ENCODE data around the gene FHOD3. TPM values are rescaled to one million over a fixed set of nuclear protein-coding genes. Genes with fewer than 3 reads are reported as not detected.

The FHOD3 gene
- total and polyA plus RNA-seq, 2 of the 13 experiments (the other 11 are each of a cell fraction or from before 2014, with no cell fraction given): 0.07 TPM; not detected in 1

GRCh38 chr18:36326771-36327170 lies 29.3 kb downstream of the FHOD3 start (continued):
- TF ChIP-seq TBL1XR1 (IDR thresholded peaks at IDR 0.05; ENCODE audit: borderline replicate concordance, low read length, partially characterized antibody) (no peak), ELF1 (CRISPR knock-in tag; IDR thresholded peaks at IDR 0.05) (no peak), GABPA (IDR thresholded peaks at IDR 0.05; ENCODE audit: low read depth, low read length) (no peak), GABPA (CRISPR knock-in tag; IDR thresholded peaks at IDR 0.05; ENCODE audit: low read depth) (no peak)

- CTCF ChIA-PET (ENCODE audit: low intra/inter-chr PET ratio, low total read pairs): no interaction called here
Measured at GRCh38 chr18:36327352-36328316, 30.1 kb downstream of the FHOD3 start.

More at GRCh38 chr18:36327352-36328316, 30.1 kb downstream of the FHOD3 start:
- Histone ChIP-seq H3K36me3 (replicated peaks in 1 of 2; ENCODE audit: control insufficient read depth in 1 of 2, insufficient read depth in 2 of 2, low read length in 2 of 2) (no peaks in the 10 kb centered on the region), H3K4me3 (replicated peaks in 1 of 3; ENCODE audit: insufficient read depth in 1 of 3, low read depth in 2 of 3, low read length in 3 of 3) (no peak overlapping the region), H3K4me2 (ENCODE audit: low read depth, low read length) (no peak overlapping the region), H3K9me3 (ENCODE audit: low read length) (no peaks in the 10 kb centered on the region), H3K79me2 (ENCODE audit: insufficient read depth, low read length) (no peaks in the 10 kb centered on the region), H3K4me1 (ENCODE audit: insufficient read depth, low read length) (peaks cover 1% of the 10 kb centered on the region; the same call in 1 of the 2 replicates), H4K20me1 (ENCODE audit: insufficient read depth, low read length) (no peaks in the 10 kb centered on the region), H3K9ac (ENCODE audit: insufficient read depth, low read depth, low read length) (no peak overlapping the region), H2AFZ (ENCODE audit: low read length) (no peak overlapping the region), H3K27ac (ENCODE audit: extremely low read length, insufficient read depth, low read length) (no peak overlapping the region), H3K27me3 (ENCODE audit: control insufficient read depth in 1 of 2, insufficient read depth in 2 of 2, low read length in 2 of 2) (peaks cover 0 to 6% of the 10 kb centered on the region in 2 experiments; a peak in 3 of 5 replicates)
- WGBS (ENCODE audit: low lambda C conversion rate): 52% methylated on average over 5 of the region's 5 CpGs
- no peak for ATAC-seq
- in situ Hi-C loops (cut with HindIII; ENCODE audit: extremely low pct_ligation_motif_present, low pct_unique_long_range_greater_than_20kb): no loop called here
- DNase-seq (ENCODE audit: low spot score): no peak
- FAIRE-seq: no peak
- POLR2A ChIA-PET: no interaction called here
- TF ChIP-seq POGK (CRISPR knock-in tag; conservative IDR thresholded peaks at IDR 0.05) (no peak), ZBTB2 (CRISPR knock-in tag; IDR thresholded peaks at IDR 0.05; ENCODE audit: low read depth) (no peak), ZNF446 (CRISPR knock-in tag; IDR thresholded peaks at IDR 0.05) (no peak), NFIB (CRISPR knock-in tag; IDR thresholded peaks at IDR 0.05; ENCODE audit: borderline replicate concordance) (no peak), REL (CRISPR knock-in tag; conservative IDR thresholded peaks at IDR 0.05) (no peak), GABPB1 (CRISPR knock-in tag; IDR thresholded peaks at IDR 0.05) (no peak), HNRNPLL (IDR thresholded peaks at IDR 0.05; ENCODE audit: low read depth, low read length, poor library complexity, severe bottlenecking) (no peak), TFDP2 (CRISPR knock-in tag; IDR thresholded peaks at IDR 0.05) (no peak), NFIC (IDR thresholded peaks at IDR 0.05; ENCODE audit: low read length) (no peak), ZNF34 (CRISPR knock-in tag; IDR thresholded peaks at IDR 0.05; ENCODE audit: borderline replicate concordance) (no peak), ZNF264 (CRISPR knock-in tag; IDR thresholded peaks at IDR 0.05) (no peak), ZNF790 (CRISPR knock-in tag; IDR thresholded peaks at IDR 0.05; ENCODE audit: borderline replicate concordance) (no peak)
- BruUV-seq (replicated peaks): no TSS peak
- intact Hi-C loops (cut with micrococcal nuclease; ENCODE audit: unreplicated experiment): no loop called here

All from HepG2 (cell line).